Ovary (tissue), 9 donors: ENCODE data around the gene ENOSF1. TPM values are rescaled to one million over a fixed set of nuclear protein-coding genes. Genes with fewer than 3 reads are reported as not detected.
A peak's percentile ranks its signal among the peaks of the same experiment; 100 is the strongest.

Source experiments
- DNase-seq, 5 donors: peaks; one replicate each; pipeline ENCODE4 v3.0.0-alpha.2; 2019 to 2020
- H3K27ac ChIP-seq, 2 donors: fragments of 200-600 bp; one replicate each; pipeline versions ENCODE4 v1.5.1 to v1.8.0; 2019 to 2022
- H3K27me3 ChIP-seq: fragments of 200-600 bp; one replicate; pipeline ENCODE4 v1.8.0; 2022
- H3K36me3 ChIP-seq: fragments of 200-600 bp; sonication (generic); one replicate; pipeline ENCODE4 v1.5.1; 2019
- H3K4me1 ChIP-seq: one replicate; pipeline ENCODE4 v1.8.1; 2013; ENCODE audit warnings: mild to moderate bottlenecking, moderate library complexity; ENCODE audit not compliant: insufficient read depth
- H3K4me3 ChIP-seq: fragments of 200-600 bp; sonication (generic); one replicate; pipeline ENCODE4 v1.5.1; 2017
- H3K9me3 ChIP-seq, 2 donors: fragments of 200-600 bp in 1 of 2; sonication (generic) in 1 of 2; one replicate each; pipeline versions ENCODE4 v1.5.1 to v1.8.1; 2013 to 2019; ENCODE audit warnings: mild to moderate bottlenecking in 1 of 2, moderate library complexity in 1 of 2
- CTCF ChIP-seq, 3 donors: fragments of 450-650 bp in 2 of 3; fragments of 200-600 bp in 1 of 3; IDR thresholded peaks; one replicate each; pipeline versions ENCODE4 v1.5.1 to v1.8.0; 2016 to 2022; ENCODE audit warnings: antibody characterized with exemption in 3 of 3, mild to moderate bottlenecking in 1 of 3
- EP300 ChIP-seq: sonication (generic); formaldehyde crosslinking; IDR thresholded peaks from one replicate; pipeline ENCODE4 v1.6.1; 2017; ENCODE audit warnings: antibody characterized with exemption
- POLR2A ChIP-seq: fragments of 450-650 bp; IDR thresholded peaks from one replicate; pipeline ENCODE4 v1.6.1; 2017; ENCODE audit warnings: antibody characterized with exemption, mild to moderate bottlenecking, moderate library complexity
- WGBS, 3 donors: extraction: QIAGEN DNeasy Blood & Tissue Kit in 1 of 3; methylation state at CpG; one replicate each; pipeline versions ENCODE4 v1.1.5 to v1.1.7; 2013 to 2017; 5-methylcytosine and 5-hydroxymethylcytosine counted together
- intact Hi-C, 4 donors: fragments of 100-400 bp; cut with DNase I; formaldehyde crosslinking; loops; one replicate each; pipeline versions ENCODE4 v1.11.0 to v1.15.1; 2022 to 2023
- polyA plus RNA-seq, 2 donors: library from polyadenylated mRNA; stranded (reverse); fragments of 200-250 nt in 1 of 2; fragments of 350-450 nt in 1 of 2; fragmentation: Illumina TruSeq in 1 of 2; extraction: RNeasy Lipid Tissue Mini Kit (QIAGEN cat#74804) in 1 of 2; gene quantifications; one replicate each; pipeline ENCODE4 v1.2.3, GENCODE V29; 2013 to 2014
- total RNA-seq, 7 donors: library from RNA; depleted of rRNA in 2 of 7; stranded (reverse); fragments of >200 nt in 2 of 7; fragmentation: NEBNext Ultra II Directional in 3 of 7; extraction: Animal tissue kit (Norgen Biotek cat#: 25700) in 3 of 7; gene quantifications; one replicate each; pipeline versions ENCODE4 v1.1.0 to v1.2.4, GENCODE V29; 2016 to 2023
- donor health status: DM: no; HTN: no; CAD: no; lungs with moderate emphysema.
- donor health status: DM: no; HTN: no; CAD: no.
- donor health status: Bipolar disorder and iron deficiency.
- donor health status: DM: yes; HTN: yes; CAD: no.
- donor health status: DM: no; HTN: no; CAD: no.
- donor health status: DM: yes; HTN: yes; CAD: no.

The ENOSF1 gene
- total and polyA plus RNA-seq, 9 donors: 29.2 to 94.9 (median 53.0) TPM

- 0 to 1% (median 1%) methylated on average over 12 to 79 of the region's 79 CpGs for WGBS, 3 donors
- intact Hi-C loops: loop anchor here in 1 of 4 donors (10.0 kb wide), 1 partner anchor 577 kb away; no protein-coding TSS in a partner anchor
- Histone ChIP-seq H3K27me3 (no peaks in the 10 kb centered on the region), H3K4me3 (peak within 1 kb of the TSS; percentile 59), H3K36me3 (no peaks in the 10 kb centered on the region), H3K27ac (no peak within 1 kb of the TSS), H3K4me1 (peaks cover 3% of the 10 kb centered on the region), H3K9me3 (no peaks in the 10 kb centered on the region)
- no peak for TF ChIP-seq EP300
- TF ChIP-seq CTCF (IDR thresholded peaks at IDR 0.05): no peak
- TF ChIP-seq POLR2A: no peak
- DNase-seq: peak in 4 of 5 donors; percentile 24 to 48 (median 36)
Measured at GRCh38 chr18:657311-658000, 55.0 kb downstream of the ENOSF1 start, which contains the start of gene TYMS. TYMS (plus strand) TSS chr18:657653; CDS start chr18:657743, 90 bp downstream.

- Histone ChIP-seq H3K36me3 (no peaks in the 10 kb centered on the region), H3K4me3 (no peak overlapping the region), H3K27ac (no peak overlapping the region), H3K9me3 (no peaks in the 10 kb centered on the region), H3K27me3 (no peaks in the 10 kb centered on the region), H3K4me1 (peaks cover 3% of the 10 kb centered on the region)
- DNase-seq: no peak
- intact Hi-C loops: loop anchor here in 1 of 4 donors (10.0 kb wide), 1 partner anchor 579 kb away; no protein-coding TSS in a partner anchor
- 83 to 87% (median 84%) methylated on average over 6 of the region's 6 CpGs for WGBS, 3 donors
- TF ChIP-seq EP300 (no peak), POLR2A (no peak), CTCF (IDR thresholded peaks at IDR 0.05) (no peak)
Measured at GRCh38 chr18:655445-655844, 57.0 kb downstream of the ENOSF1 start.

- DNase-seq: no peak
- Histone ChIP-seq H3K27ac (no peak overlapping the region), H3K9me3 (no peaks in the 10 kb centered on the region), H3K4me3 (no peak overlapping the region), H3K27me3 (no peaks in the 10 kb centered on the region), H3K4me1 (peaks cover 3% of the 10 kb centered on the region), H3K36me3 (no peaks in the 10 kb centered on the region)
- WGBS, 3 donors: 93 to 96% (median 95%) methylated on average over 4 of the region's 4 CpGs
- TF ChIP-seq POLR2A (no peak), CTCF (IDR thresholded peaks at IDR 0.05) (no peak), EP300 (no peak)
- intact Hi-C loops: loop anchor here in 1 of 4 donors (10.0 kb wide), 1 partner anchor 580 kb away; no protein-coding TSS in a partner anchor
Measured at GRCh38 chr18:654601-655000, 57.8 kb downstream of the ENOSF1 start.

GRCh38 chr18:653512-653911, 58.9 kb downstream of the ENOSF1 start:
- no peak for DNase-seq
- intact Hi-C loops: loop anchor here in 1 of 4 donors (10.0 kb wide), 1 partner anchor 581 kb away; no protein-coding TSS in a partner anchor
- H3K27me3 ChIP-seq: no peaks in the 10 kb centered on the region
- H3K27ac ChIP-seq: no peak overlapping the region
- no peaks in the 10 kb centered on the region for H3K36me3 ChIP-seq
- peaks cover under 1% of the 10 kb centered on the region for H3K4me1 ChIP-seq
- no peaks in the 10 kb centered on the region for H3K9me3 ChIP-seq
- TF ChIP-seq CTCF (IDR thresholded peaks at IDR 0.05) (no peak), EP300 (no peak)
- no peak overlapping the region for H3K4me3 ChIP-seq
- WGBS, 3 donors: 95 to 97% (median 95%) methylated on average over 2 of the region's 2 CpGs
